Activated CD8-positive, alpha-beta memory T cell treated with anti-CD3 and anti-CD28 coated beads, Interleukin-2, amount 10 ng/mL, durations not matched to agents 7 days and 5 days (primary cell): ENCODE results near the gene ERMAP. TPM values are rescaled to one million over a fixed set of nuclear protein-coding genes. Genes with fewer than 3 reads are reported as not detected.
"Not testable (repeated sequence)": the region's sequence is repeated elsewhere in the genome, so short reads cannot be mapped to it uniquely, and the experiment has no call there.

Experiments
- ATAC-seq: fragments of 150-1000 bp; cut with Tn5 transposase; one replicate; pipeline ENCODE4 v1.10.0; 2021; ENCODE audit warnings: moderate library complexity
- CTCF ChIA-PET: fragments of 350-600 bp; sonication (Branson Sonifier 250); formaldehyde crosslinking; loops from one replicate; lab custom pipeline; 2021; ENCODE audit warnings: antibody characterized with exemption; lab: Charles Lee
- DNase-seq: peaks from one replicate; pipeline ENCODE4 v3.0.0-alpha.2; 2020
- H3K27ac Mint-ChIP-seq: one replicate; pipeline ENCODE4 v1.8.0; 2021; ENCODE audit warnings: mild to moderate bottlenecking, mixed read lengths
- H3K27me3 Mint-ChIP-seq: one replicate; pipeline ENCODE4 v1.8.0; 2021; ENCODE audit warnings: mixed read lengths
- H3K36me3 Mint-ChIP-seq: one replicate; pipeline ENCODE4 v1.8.0; 2021; ENCODE audit warnings: mild to moderate bottlenecking, mixed read lengths
- H3K4me1 Mint-ChIP-seq: one replicate; pipeline ENCODE4 v1.8.0; 2021; ENCODE audit warnings: mixed read lengths
- H3K4me3 Mint-ChIP-seq: one replicate; pipeline ENCODE4 v1.8.0; 2021; ENCODE audit warnings: mild to moderate bottlenecking, moderate library complexity, mixed read lengths
- H3K9me3 Mint-ChIP-seq: one replicate; pipeline ENCODE4 v1.8.0; 2022; ENCODE audit warnings: low read depth, mixed read lengths
- total RNA-seq, 2 experiments: library from RNA; stranded (reverse); gene quantifications; one replicate each; pipeline ENCODE4 v1.2.3, GENCODE V29; 2021

Gene ERMAP
- total RNA-seq, 2 experiments from 2014 or later = 3.7 to 4.1 TPM

GRCh38 chr1:42849944-42850343 is 33.0 kb downstream of the ERMAP start:
- no peak for ATAC-seq
- H3K27ac Mint-ChIP-seq = no peak overlapping the region
- H3K36me3 Mint-ChIP-seq = peaks cover 45% of the 10 kb centered on the region
- peaks cover 34% of the 10 kb centered on the region for H3K4me1 Mint-ChIP-seq
- H3K27me3 Mint-ChIP-seq = no peaks in the 10 kb centered on the region
- peaks cover 2% of the 10 kb centered on the region for H3K9me3 Mint-ChIP-seq
- no peak for DNase-seq
- CTCF ChIA-PET = interaction anchor here (1.2 kb wide), 1 partner anchor 84 kb away, joined by 3 read pairs; no protein-coding TSS in a partner anchor
- H3K4me3 Mint-ChIP-seq = no peak overlapping the region

DNA sequence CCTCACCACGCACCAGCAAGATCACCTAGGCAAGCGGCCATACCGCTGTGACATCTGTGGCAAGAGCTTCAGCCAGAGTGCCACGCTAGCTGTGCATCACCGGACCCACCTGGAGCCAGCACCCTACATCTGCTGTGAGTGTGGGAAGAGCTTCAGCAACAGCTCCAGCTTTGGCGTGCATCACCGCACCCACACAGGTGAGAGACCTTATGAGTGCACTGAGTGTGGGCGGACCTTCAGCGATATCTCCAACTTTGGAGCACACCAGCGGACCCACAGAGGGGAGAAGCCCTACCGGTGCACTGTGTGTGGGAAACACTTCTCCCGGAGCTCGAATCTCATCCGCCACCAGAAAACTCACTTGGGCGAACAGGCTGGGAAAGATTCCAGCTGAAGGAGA is 34.5 kb downstream of the ERMAP start:
- DNase-seq (no peak), ATAC-seq (no peak)
- Mint-ChIP-seq H3K4me3 (no peak overlapping the region), H3K9me3 (peaks cover 5% of the 10 kb centered on the region), H3K36me3 (peaks cover 52% of the 10 kb centered on the region), H3K27ac (no peak overlapping the region), H3K27me3 (no peaks in the 10 kb centered on the region), H3K4me1 (peaks cover 29% of the 10 kb centered on the region)
- CTCF ChIA-PET = no interaction called here

GRCh38 chr1:42851960-42852607 is 35.2 kb downstream of the ERMAP start:
- Mint-ChIP-seq H3K27ac (no peak overlapping the region), H3K4me1 (peaks cover 27% of the 10 kb centered on the region), H3K36me3 (peaks cover 52% of the 10 kb centered on the region)

GRCh38 chr1:42852608-42852980 is 35.7 kb downstream of the ERMAP start:
- no peak for DNase-seq
- H3K4me1 Mint-ChIP-seq = peaks cover 22% of the 10 kb centered on the region
- ATAC-seq = no peak
- no peak overlapping the region for H3K4me3 Mint-ChIP-seq
- CTCF ChIA-PET = interaction anchor here (1.2 kb wide), 1 partner anchor 17 kb away, joined by 3 read pairs; no protein-coding TSS in a partner anchor
- H3K27ac Mint-ChIP-seq = no peak overlapping the region
- no peaks in the 10 kb centered on the region for H3K27me3 Mint-ChIP-seq
- H3K9me3 Mint-ChIP-seq = peaks cover 7% of the 10 kb centered on the region
- peaks cover 56% of the 10 kb centered on the region for H3K36me3 Mint-ChIP-seq

More at GRCh38 chr1:42851960-42852607, 35.2 kb downstream of the ERMAP start:
- CTCF ChIA-PET = interaction anchor here (1.2 kb wide), 1 partner anchor 16 kb away, joined by 3 read pairs; no protein-coding TSS in a partner anchor
- DNase-seq (no peak), ATAC-seq (no peak)
- Mint-ChIP-seq H3K9me3 (peaks cover 5% of the 10 kb centered on the region), H3K4me3 (no peak overlapping the region), H3K27me3 (no peaks in the 10 kb centered on the region)

GRCh38 chr1:42853116-42853884 is 36.4 kb downstream of the ERMAP start:
- Mint-ChIP-seq H3K4me3 (no peak overlapping the region), H3K36me3 (peaks cover 57% of the 10 kb centered on the region)
- ATAC-seq = no peak

DNA sequence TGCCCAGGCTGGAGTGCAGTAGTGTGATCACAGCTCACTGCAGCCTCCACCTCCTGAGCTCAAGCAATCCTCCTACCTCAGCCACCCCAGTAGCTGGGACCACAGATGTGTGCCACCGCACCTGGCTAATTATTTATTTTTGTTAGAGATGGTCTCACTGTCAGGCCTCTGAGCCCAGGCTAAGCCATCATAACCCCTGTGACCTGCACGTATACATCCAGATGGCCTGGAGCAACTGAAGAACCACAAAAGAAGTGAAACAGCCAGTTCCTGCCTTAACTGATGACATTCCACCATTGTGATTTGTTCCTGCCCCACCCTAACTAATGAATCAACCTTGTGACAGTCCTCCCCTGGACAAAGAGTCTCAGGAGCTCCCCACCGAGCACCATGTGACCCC is 39.6 kb downstream of the ERMAP start:
- peaks cover 19% of the 10 kb centered on the region for H3K27me3 Mint-ChIP-seq
- CTCF ChIA-PET, H3K4me1 Mint-ChIP-seq, H3K27ac Mint-ChIP-seq, ATAC-seq, DNase-seq, H3K4me3 Mint-ChIP-seq: not testable (repeated sequence)
- H3K9me3 Mint-ChIP-seq = peaks cover 16% of the 10 kb centered on the region
- peaks cover 33% of the 10 kb centered on the region for H3K36me3 Mint-ChIP-seq

More at GRCh38 chr1:42853116-42853884, 36.4 kb downstream of the ERMAP start:
- Mint-ChIP-seq H3K27me3 (no peaks in the 10 kb centered on the region), H3K4me1 (peaks cover 15% of the 10 kb centered on the region), H3K9me3 (peaks cover 7% of the 10 kb centered on the region), H3K27ac (no peak overlapping the region)
- no peak for DNase-seq
- CTCF ChIA-PET = interaction anchor here (1.2 kb wide), 1 partner anchor 17 kb away, joined by 3 read pairs; no protein-coding TSS in a partner anchor

DNA sequence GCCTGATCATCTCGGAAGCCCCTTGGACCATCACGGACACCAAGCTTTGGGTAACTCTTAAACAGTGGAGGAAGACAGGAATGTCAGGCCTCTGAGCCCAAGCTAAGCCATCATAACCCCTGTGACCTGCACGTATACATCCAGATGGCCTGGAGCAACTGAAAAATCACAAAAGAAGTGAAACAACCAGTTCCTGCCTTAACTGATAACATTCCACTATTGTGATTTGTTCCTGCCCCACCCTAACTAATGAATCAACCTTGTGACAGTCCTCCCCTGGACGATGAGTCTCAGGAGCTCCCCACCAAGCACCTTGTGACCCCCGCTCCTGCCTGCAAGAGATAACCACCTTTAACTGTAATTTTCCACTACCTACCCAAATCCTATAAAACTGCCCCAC is 42.4 kb downstream of the ERMAP start:
- H3K4me1 Mint-ChIP-seq, DNase-seq, H3K27ac Mint-ChIP-seq, CTCF ChIA-PET, ATAC-seq, H3K4me3 Mint-ChIP-seq: not testable (repeated sequence)
- Mint-ChIP-seq H3K27me3 (peaks cover 28% of the 10 kb centered on the region), H3K9me3 (peaks cover 17% of the 10 kb centered on the region), H3K36me3 (peaks cover 18% of the 10 kb centered on the region)

GRCh38 chr1:42860339-42861013 is 43.6 kb downstream of the ERMAP start:
- H3K27me3 Mint-ChIP-seq = peaks cover 30% of the 10 kb centered on the region
- peaks cover 17% of the 10 kb centered on the region for H3K9me3 Mint-ChIP-seq
- CTCF ChIA-PET = no interaction called here
- ATAC-seq (no peak), DNase-seq (no peak)
- H3K4me1 Mint-ChIP-seq = no peaks in the 10 kb centered on the region
- H3K27ac Mint-ChIP-seq = no peak overlapping the region
- peaks cover 15% of the 10 kb centered on the region for H3K36me3 Mint-ChIP-seq
- no peak overlapping the region for H3K4me3 Mint-ChIP-seq

DNA sequence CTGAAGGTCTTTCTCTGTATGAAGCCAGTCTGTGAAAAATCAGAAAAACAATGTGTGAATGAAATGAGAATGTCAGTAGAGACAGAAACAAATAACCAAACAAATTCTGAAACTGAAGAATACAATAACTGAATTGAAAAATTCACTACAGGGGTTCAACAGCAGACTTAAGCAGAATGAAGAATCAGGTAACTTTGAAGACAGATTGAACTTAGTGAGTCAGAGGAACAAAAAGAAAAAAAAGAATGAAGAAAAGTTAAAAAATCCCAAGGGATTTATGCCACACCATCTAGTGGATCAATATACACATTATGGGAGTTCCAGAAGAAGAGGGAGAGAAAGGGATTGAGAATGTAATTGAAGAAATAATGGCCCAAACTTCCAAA is 44.1 kb downstream of the ERMAP start:
- CTCF ChIA-PET = interaction anchor here (1.1 kb wide), 1 partner anchor 13 kb away, joined by 4 read pairs; no protein-coding TSS in a partner anchor
- Mint-ChIP-seq H3K4me1 (no peaks in the 10 kb centered on the region), H3K36me3 (peaks cover 11% of the 10 kb centered on the region), H3K27me3 (peaks cover 33% of the 10 kb centered on the region), H3K27ac (no peak overlapping the region), H3K4me3 (no peak overlapping the region), H3K9me3 (peaks cover 14% of the 10 kb centered on the region)
- no peak for ATAC-seq
- DNase-seq = no peak

- Mint-ChIP-seq H3K36me3 (no peaks in the 10 kb centered on the region), H3K9me3 (peaks cover 2% of the 10 kb centered on the region), H3K27me3 (peaks cover 15% of the 10 kb centered on the region), H3K4me1 (no peaks in the 10 kb centered on the region), H3K27ac (no peak overlapping the region), H3K4me3 (no peak overlapping the region)
- ATAC-seq (no peak), DNase-seq (no peak)
- CTCF ChIA-PET = no interaction called here
Measured at GRCh38 chr1:42866549-42866948, 49.6 kb downstream of the ERMAP start.

DNA sequence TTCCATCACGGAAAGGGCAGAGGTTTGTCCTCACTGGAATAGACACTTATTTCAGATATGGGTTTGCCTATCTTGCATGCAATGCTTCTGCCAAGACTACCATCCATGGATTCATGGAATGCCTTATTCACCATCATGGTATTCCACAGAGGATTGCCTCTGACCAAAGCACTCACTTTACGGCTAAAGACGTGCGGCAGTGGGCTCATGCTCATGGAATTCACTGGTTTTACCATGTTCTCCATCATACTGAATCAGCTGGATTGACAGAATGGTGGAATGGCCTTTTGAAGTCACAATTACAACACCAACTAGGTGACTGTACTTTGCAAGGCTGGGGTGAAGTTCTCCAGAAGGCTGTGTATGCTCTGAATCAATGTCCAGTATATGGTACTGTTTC is 51.5 kb downstream of the ERMAP start:
- H3K36me3 Mint-ChIP-seq, DNase-seq, ATAC-seq, H3K4me1 Mint-ChIP-seq, CTCF ChIA-PET, H3K9me3 Mint-ChIP-seq, H3K27me3 Mint-ChIP-seq, H3K27ac Mint-ChIP-seq, H3K4me3 Mint-ChIP-seq: not testable (repeated sequence)

DNA sequence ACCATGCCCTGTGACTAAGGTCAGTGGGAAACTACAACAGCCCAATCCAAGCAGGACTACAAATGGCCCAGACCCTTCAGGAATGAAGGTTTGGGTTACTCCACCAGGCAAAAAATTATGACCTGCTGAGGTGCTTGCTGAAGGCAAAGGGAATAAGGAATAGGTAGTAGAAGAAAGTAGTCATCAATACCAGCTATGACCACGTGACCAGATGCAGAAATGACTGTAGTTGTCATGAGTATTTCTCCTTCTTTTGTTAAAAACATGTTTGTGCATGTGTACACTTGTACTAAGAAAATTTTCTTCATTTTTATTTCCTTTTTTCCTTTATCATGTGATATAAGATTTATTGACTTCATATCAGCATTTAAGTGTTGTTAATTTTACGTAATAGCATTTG is 52.3 kb downstream of the ERMAP start:
- H3K27ac Mint-ChIP-seq, CTCF ChIA-PET, ATAC-seq, H3K4me1 Mint-ChIP-seq, DNase-seq, H3K27me3 Mint-ChIP-seq, H3K36me3 Mint-ChIP-seq, H3K9me3 Mint-ChIP-seq, H3K4me3 Mint-ChIP-seq: not testable (repeated sequence)

- DNase-seq, ATAC-seq, H3K27me3 Mint-ChIP-seq, H3K9me3 Mint-ChIP-seq, H3K4me1 Mint-ChIP-seq, H3K27ac Mint-ChIP-seq, H3K4me3 Mint-ChIP-seq, H3K36me3 Mint-ChIP-seq, CTCF ChIA-PET: not testable (repeated sequence)
Measured at GRCh38 chr1:42869751-42870150, 52.8 kb downstream of the ERMAP start.
